Upper lobe of right lung (tissue), 1 donor: ENCODE measurements around the gene PACRG. TPM values are rescaled to one million over a fixed set of nuclear protein-coding genes. Genes with fewer than 3 reads are reported as not detected.

Experiments
- ATAC-seq: fragments of 200-7000 bp; cut with Tn5 transposase; one replicate; pipeline ENCODE4 v1.9.1; 2020; ENCODE audit warnings: mild to moderate bottlenecking, moderate library complexity
- DNase-seq: peaks from one replicate; pipeline ENCODE4 v3.0.0-alpha.2; 2020
- H3K27ac ChIP-seq: fragments of 200-600 bp; one replicate; pipeline ENCODE4 v1.8.0; 2022
- H3K27me3 ChIP-seq: fragments of 200-600 bp; one replicate; pipeline ENCODE4 v1.8.0; 2022; ENCODE audit warnings: mild to moderate bottlenecking
- H3K36me3 ChIP-seq: fragments of 200-600 bp; one replicate; pipeline ENCODE4 v1.8.0; 2022
- H3K4me1 ChIP-seq: fragments of 200-600 bp; one replicate; pipeline ENCODE4 v1.8.0; 2022
- H3K4me3 ChIP-seq: fragments of 200-600 bp; one replicate; pipeline ENCODE4 v1.8.0; 2022; ENCODE audit warnings: mild to moderate bottlenecking
- H3K9me3 ChIP-seq: fragments of 200-600 bp; one replicate; pipeline ENCODE4 v1.8.0; 2022
- intact Hi-C: fragments of 100-400 bp; cut with DNase I; formaldehyde crosslinking; loops from one replicate; pipeline ENCODE4 v1.11.0; 2022
- total RNA-seq: library from RNA; stranded (reverse); fragmentation: NEBNext Ultra II Directional; extraction: Animal tissue kit (Norgen Biotek cat#: 25700); gene quantifications from one replicate; pipeline ENCODE4 v1.2.1, GENCODE V29; 2021
- TF ChIP-seq, protein P1 (sequence below): fragments of 200-600 bp; IDR thresholded peaks from one replicate; pipeline ENCODE4 v1.8.0; 2022; ENCODE audit warnings: antibody characterized with exemption
- donor health status: DM: no; HTN: yes; CAD: no; lungs with severe emphysema.

The PACRG gene
- total RNA-seq, 1 donor from 2014 or later, result 1.5 TPM

DNA sequence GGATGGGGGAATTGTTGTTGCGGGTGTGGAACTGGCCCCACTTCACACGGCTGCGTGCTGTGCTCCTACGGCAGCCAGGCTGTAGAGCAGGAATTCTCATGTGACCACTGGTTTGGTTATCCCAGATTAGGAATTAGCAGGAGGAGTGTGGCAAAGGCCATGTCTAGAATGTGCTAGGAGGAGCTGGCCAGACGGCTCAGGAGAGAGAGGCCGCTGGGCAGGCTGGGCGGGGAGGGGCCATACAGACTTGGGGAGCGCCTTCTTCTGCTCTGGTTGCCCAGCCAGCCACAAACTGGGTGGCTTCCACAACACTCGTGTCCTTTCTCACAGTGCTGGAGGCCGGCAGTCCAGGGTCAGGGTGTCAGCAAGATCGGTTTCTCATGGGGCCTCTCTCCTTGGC, 441.7 kb downstream of the PACRG start:
- intact Hi-C loops, result no loop called here
- no peak overlapping the region for H3K27ac ChIP-seq
- no peaks in the 10 kb centered on the region for H3K4me1 ChIP-seq
- H3K4me3 ChIP-seq, result no peak overlapping the region
- H3K36me3 ChIP-seq, result no peaks in the 10 kb centered on the region
- peak; percentile 30 for ATAC-seq
- TF ChIP-seq, protein P1, sequence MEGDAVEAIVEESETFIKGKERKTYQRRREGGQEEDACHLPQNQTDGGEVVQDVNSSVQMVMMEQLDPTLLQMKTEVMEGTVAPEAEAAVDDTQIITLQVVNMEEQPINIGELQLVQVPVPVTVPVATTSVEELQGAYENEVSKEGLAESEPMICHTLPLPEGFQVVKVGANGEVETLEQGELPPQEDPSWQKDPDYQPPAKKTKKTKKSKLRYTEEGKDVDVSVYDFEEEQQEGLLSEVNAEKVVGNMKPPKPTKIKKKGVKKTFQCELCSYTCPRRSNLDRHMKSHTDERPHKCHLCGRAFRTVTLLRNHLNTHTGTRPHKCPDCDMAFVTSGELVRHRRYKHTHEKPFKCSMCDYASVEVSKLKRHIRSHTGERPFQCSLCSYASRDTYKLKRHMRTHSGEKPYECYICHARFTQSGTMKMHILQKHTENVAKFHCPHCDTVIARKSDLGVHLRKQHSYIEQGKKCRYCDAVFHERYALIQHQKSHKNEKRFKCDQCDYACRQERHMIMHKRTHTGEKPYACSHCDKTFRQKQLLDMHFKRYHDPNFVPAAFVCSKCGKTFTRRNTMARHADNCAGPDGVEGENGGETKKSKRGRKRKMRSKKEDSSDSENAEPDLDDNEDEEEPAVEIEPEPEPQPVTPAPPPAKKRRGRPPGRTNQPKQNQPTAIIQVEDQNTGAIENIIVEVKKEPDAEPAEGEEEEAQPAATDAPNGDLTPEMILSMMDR, result no peak
- no peaks in the 10 kb centered on the region for H3K27me3 ChIP-seq
- DNase-seq, result no peak
- no peaks in the 10 kb centered on the region for H3K9me3 ChIP-seq

DNA sequence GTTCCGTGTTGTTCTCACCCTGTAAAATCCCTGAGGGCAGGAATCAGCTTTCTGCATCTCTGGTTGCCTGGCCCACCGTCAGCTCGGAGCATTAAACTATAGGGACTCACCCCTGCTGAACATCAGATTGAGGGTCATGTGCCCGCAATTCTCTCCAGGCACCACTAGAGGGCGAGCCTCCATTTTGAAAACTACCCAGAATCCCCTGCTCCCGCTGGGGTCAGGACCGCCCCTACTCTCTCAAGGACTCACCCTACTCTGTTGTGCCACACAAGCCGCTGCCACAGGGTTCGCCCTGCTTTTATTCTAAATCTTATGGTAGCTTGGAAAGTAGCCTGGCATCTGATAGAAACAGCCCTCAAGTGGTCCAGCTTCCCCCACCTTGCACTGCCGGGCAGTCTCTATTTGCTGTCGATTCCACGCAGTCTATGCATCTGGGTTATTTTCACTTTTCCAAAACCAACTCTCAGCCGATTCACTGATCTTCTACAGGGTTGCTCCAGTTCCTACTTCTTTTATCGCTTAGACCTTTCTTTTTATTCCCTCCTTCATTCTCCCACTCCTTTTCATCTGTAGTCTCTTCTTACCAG, 442.6 kb downstream of the PACRG start:
- Histone ChIP-seq H3K27me3 (no peaks in the 10 kb centered on the region), H3K4me3 (no peak overlapping the region), H3K36me3 (no peaks in the 10 kb centered on the region), H3K4me1 (no peaks in the 10 kb centered on the region), H3K27ac (no peak overlapping the region), H3K9me3 (no peaks in the 10 kb centered on the region)
- ATAC-seq (peak; percentile 81), DNase-seq (no peak)
- TF ChIP-seq, protein P1, result peak; percentile 62
- intact Hi-C loops, result no loop called here

DNA sequence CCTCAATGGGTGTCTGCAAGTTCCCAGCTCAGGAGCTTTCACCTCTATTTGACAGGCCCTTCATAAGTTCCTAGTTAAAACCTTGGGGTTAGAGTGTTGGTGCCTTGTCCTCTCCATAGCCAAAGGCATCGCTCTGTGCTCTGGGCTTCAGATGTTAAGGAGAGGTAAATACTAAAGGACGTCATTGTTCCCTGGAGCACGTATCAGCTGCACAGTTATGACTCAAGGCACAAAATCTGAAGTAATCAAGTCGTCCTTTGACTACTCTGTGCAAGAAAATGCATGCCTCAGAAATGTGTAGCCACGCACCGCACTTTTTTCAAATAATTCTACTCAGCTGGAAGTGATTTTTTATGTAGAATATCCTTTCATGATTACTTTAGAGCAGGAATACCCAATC, 446.0 kb downstream of the PACRG start:
- intact Hi-C loops, result no loop called here
- H3K9me3 ChIP-seq, result no peaks in the 10 kb centered on the region
- no peaks in the 10 kb centered on the region for H3K4me1 ChIP-seq
- DNase-seq (no peak), ATAC-seq (no peak)
- H3K27me3 ChIP-seq, result no peaks in the 10 kb centered on the region
- TF ChIP-seq, protein P1, result no peak
- no peak overlapping the region for H3K4me3 ChIP-seq
- no peaks in the 10 kb centered on the region for H3K36me3 ChIP-seq
- H3K27ac ChIP-seq, result no peak overlapping the region

DNA sequence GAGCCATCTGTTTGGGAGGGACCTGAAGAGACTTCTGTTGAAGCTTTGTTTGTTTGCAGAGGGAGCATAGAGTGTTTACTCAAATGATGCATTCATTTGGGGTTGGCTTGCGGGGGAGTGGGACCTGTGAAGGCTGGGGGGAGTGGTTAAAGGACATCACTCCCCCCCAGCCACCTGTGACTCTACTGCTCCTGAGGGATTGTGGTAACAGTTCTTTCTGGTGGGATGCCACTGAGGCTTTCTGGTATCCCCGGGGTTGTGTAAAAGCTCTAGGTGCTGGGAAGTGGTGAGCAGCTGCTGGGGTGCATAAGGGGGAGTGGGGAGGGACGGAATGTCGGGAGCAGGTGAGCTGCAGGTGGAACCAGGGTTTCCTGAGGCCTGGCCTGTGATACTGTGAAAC, 447.5 kb downstream of the PACRG start:
- intact Hi-C loops, result no loop called here
- Histone ChIP-seq H3K4me1 (no peaks in the 10 kb centered on the region), H3K27me3 (no peaks in the 10 kb centered on the region), H3K36me3 (no peaks in the 10 kb centered on the region), H3K27ac (no peak overlapping the region), H3K9me3 (no peaks in the 10 kb centered on the region), H3K4me3 (no peak overlapping the region)
- ATAC-seq (no peak), DNase-seq (no peak)
- TF ChIP-seq, protein P1, result no peak

DNA sequence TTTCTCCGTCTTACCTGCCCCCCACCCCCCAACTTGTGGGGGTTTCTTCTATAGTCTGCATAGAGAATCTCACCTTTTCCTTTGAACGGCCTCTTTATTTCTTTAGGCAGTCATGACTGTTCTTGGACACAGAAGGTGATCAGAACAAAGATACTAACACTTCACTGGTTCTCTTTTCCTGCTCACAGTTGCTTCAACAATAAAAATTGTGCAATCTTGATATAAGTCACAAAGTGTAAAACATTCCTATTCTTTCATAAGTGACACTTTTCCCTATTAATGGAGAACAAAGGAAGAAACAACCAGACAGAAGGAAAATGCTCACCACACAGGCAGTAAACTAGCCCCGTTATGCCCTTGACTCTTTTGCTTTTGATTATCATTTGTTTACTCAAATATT, 448.3 kb downstream of the PACRG start:
- TF ChIP-seq, protein P1, result no peak
- intact Hi-C loops, result no loop called here
- Histone ChIP-seq H3K9me3 (no peaks in the 10 kb centered on the region), H3K4me3 (no peak overlapping the region), H3K36me3 (no peaks in the 10 kb centered on the region), H3K4me1 (no peaks in the 10 kb centered on the region), H3K27ac (no peak overlapping the region), H3K27me3 (no peaks in the 10 kb centered on the region)
- ATAC-seq (no peak), DNase-seq (no peak)

DNA sequence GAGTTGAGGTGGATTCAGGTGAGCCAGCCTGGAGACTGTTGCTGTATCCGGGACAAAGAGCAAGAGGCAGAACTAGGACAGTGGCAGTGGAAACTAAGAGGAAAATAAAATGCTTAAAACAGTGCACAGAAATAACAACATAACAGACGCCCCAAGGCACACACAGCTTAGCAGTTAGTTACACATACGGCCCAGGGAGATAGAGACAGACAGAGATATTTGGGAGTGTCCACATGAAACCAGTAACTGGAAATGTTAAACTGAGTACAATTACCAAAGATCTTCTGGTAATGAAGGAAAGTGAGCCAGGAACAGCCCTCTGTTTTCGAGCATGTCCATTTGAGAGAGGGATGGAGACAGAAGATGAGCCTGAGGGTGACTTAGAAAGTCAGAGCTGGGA, 449.2 kb downstream of the PACRG start:
- intact Hi-C loops, result no loop called here
- TF ChIP-seq, protein P1, result no peak
- Histone ChIP-seq H3K4me1 (no peaks in the 10 kb centered on the region), H3K27ac (no peak overlapping the region), H3K27me3 (no peaks in the 10 kb centered on the region), H3K36me3 (no peaks in the 10 kb centered on the region), H3K4me3 (no peak overlapping the region), H3K9me3 (no peaks in the 10 kb centered on the region)
- no peak for ATAC-seq
- no peak for DNase-seq
